Activated CD8-positive, alpha-beta memory T cell treated with anti-CD3 and anti-CD28 coated beads for 48 hours (primary cell): Measurements from ENCODE around the gene PLXNB2.

ENCODE experiments used
- DNase-seq, 3 experiments: peaks; one replicate each; pipeline ENCODE4 v3.0.0-alpha.2; 2020; ENCODE audit warnings: low read depth in 2 of 3, low spot score in 2 of 3

The PLXNB2 gene

DNA sequence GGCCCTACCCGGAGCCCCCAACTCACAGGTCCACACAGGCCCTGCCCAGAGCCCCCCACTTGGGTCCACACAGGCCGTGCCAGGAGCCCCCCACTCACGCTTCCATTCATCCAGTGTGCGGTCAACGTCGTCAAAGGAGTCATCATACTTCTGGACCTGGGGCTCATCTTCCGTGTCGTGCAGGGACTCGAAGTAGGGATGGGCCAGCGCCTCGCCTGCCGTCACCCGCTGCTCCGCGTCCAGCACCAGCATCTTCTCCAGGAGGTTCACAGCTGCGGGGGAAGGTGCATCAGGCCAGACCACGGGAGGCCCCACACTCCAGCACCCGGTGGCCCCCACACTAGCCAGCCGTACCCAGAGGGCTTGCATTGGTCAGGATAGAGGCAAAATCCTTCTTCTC lies 52.3 kb downstream of the PLXNB2 start:
- DNase-seq, result no peak

DNA sequence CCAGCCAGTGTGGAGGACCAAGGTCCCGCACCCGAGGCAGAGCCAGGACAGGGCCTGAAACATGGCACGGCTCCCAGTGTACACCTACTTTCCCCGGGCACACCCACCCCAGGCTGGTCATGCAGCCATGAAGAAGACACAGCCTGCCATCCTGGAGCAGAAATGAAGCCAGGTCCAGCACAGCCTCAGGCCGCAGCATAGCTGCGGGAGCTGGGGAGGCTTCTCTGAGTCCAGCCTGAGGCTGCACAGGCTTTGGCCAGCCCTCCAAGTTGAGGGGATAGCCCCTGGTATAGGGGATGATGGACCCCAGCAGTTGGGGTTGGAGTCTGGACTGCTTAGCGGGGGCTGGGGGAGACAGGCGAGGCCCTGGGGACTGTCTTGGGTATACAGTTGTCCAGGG lies 53.5 kb downstream of the PLXNB2 start:
- DNase-seq, result no peak

DNA sequence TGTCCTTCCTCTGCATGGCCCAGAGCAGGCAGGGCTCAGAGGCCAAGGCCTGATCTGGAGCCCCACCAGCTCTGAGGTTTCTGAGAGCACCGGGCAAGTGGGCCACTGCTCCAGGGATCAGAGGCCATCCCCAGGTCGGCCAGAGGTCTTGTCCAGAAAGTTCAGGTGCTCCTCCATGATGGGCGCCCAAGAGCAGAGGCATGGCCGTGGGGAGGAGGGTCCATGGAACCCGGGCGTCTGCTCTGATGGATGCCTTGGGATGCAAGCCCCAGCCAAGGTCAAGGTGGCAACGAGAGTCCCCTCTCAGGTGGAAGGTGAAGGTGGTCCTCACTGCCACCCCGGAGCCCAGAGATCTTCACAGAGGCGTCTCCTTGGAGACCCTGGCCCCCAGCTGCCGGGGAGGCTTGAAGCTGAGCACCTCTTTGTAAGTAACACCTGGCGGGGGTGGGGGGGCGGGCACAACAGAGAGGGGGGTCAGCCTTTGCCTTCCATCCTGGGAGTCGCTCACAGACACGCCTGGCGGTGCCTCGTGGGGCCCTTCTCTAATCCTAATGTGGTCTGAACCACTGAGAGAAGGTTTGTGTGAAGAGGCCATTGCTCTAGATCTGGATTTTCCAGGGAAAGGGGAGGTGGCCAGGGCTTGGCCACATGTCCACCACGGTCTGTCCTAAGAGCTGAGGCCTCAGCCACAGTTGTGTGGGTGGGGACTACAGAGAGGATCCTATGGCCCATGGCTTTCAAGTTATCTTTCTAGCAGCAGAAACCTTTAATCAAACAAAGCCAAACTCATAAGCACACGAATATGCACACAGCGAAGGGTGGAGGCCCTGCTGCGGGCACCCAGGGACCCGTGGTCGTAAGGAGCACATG lies 54.2 kb downstream of the PLXNB2 start:
- no peak for DNase-seq

DNA sequence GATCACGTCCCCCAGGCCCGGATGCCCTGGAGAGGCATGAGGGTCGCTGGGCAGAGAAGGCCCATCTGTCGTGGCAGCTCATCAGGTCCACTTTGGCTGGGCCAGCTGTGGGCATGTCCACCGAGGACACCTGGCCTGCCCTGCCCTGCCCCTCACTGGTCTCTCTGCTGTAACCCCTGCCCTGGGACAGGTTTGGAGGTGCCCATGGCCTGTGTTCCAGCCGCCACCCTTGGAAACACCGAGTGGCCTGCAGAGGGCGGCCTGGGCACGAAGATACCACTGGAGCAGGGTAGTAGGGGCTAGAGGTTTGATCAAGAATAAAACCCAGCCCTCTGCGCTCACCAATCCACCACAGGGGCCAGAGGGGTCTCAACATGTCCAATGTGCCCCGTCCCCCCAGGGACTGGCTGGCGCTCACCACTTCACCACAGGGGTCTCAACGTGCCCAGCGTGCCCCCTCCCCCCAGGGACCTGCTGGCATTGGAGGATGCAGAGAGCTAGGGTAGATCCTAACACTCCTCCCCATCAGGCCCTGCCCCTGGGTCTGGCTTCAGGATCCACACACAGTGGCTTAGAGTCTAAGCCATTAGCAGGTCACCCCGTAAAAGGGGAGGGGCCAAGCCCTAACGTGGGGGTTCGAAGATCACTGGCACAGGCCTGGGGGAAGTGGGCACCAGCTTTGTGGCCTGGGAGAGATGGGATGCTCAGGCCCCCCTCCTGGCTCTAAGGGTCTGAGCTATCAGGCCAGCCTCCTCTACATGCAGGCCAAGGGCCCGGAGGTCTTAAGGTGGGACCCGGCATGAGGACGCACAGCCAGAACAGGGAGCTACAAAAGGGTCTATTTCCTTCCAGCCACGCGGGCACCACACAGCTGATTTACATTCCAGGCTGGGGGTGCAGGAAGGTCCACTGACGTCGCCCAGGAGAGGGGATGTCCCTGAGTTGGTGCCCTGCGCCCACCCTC lies 55.1 kb downstream of the PLXNB2 start:
- DNase-seq, result no peak

DNA sequence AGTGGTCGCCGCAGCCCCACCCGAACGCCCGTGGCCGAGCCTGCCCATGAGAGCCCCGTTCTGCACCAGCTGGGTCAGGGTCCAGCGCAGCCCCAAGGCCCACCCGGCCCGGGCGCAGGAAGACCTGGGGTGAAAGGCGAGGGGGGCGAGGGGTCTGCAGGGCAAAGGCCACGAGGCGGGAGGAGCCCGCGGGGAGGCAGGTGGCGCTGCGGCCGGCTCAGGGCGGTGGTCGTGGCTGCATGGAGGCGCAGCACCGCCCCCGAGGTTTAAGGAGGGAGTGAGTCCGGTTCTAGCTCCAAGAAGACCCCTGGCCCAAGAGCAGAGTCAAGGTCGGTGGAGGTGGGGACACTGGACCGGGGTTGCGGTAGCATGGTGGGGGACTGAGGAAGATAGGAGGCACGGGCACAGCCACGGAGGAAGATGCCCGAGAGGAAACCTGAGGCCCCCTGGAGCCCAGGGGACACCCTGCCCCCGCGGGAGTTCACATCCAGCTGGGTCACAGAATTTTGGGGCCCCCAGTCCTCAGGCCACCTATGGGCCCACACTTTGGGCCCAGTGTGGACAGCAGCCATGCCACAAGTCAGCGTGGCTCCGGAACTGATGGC lies 55.9 kb downstream of the PLXNB2 start:
- DNase-seq, result no peak

DNA sequence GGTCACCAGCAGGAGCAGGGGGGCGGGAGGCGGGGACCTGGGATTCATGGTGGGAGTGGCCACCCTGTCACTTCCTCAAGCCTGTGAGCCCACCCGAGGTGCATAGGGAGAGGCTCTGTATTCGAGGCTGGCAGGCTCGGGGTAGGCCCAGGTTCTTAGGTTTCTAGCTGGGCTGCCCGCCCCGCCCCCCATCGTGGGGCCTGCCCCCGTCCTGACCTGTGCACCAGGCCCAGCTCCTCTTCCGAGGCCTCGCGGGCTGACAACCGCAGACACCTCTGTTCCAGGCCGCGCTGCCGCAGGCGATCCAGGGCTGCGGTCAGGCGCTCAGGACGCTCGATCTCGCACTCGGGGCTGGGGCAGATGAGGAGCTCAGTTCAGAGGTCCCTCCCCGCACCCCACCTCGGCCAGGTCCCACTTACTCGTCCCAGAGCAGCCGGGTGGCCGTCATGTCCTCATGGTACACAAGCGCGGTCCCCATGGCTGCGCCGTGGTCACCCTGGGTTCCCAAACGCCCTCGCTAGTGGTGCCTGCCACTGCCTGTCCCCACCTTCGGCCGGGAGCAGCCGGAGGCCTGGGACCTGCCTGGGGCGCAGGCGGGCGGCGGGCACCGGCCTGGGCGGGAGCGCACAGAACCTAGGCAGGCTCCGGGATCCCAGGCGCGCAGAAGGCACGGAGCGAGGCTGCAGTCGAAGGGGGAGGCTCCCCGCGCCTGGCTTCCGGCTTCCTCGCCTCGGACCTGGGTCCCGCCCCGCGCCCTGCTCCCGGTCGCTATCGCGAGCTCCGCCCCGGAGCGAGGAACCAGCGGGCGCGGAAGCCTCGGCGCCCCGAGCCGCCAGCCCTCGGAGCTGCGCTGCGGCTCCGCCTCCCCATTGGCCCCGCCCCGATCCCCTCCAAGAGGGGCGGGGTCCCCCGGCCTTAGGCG lies 56.6 kb downstream of the PLXNB2 start, which contains the start of gene HDAC10:
Gene HDAC10, minus strand, starts transcription at position 711 of the 922 bp plus-strand sequence. Its CDS starts 233 bp downstream, at position 478.
- peak; percentile 67 to 78 (median 71) for DNase-seq

DNA sequence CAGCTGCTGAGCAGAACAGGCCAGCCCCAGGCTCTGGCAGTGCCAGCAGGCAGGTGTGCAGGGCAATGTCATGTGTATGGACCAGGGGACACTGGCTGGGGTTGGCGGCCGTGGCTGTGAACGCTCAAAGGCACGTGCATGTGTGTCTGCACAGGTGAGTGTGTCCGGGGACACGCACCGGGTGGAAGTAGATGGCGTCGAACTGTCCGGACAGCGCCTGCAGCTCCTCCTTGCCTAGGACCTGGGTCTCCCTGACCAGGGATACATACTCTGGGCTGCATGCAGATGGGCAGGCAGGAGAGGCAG lies 57.2 kb downstream of the PLXNB2 start:
- no peak for DNase-seq

DNA sequence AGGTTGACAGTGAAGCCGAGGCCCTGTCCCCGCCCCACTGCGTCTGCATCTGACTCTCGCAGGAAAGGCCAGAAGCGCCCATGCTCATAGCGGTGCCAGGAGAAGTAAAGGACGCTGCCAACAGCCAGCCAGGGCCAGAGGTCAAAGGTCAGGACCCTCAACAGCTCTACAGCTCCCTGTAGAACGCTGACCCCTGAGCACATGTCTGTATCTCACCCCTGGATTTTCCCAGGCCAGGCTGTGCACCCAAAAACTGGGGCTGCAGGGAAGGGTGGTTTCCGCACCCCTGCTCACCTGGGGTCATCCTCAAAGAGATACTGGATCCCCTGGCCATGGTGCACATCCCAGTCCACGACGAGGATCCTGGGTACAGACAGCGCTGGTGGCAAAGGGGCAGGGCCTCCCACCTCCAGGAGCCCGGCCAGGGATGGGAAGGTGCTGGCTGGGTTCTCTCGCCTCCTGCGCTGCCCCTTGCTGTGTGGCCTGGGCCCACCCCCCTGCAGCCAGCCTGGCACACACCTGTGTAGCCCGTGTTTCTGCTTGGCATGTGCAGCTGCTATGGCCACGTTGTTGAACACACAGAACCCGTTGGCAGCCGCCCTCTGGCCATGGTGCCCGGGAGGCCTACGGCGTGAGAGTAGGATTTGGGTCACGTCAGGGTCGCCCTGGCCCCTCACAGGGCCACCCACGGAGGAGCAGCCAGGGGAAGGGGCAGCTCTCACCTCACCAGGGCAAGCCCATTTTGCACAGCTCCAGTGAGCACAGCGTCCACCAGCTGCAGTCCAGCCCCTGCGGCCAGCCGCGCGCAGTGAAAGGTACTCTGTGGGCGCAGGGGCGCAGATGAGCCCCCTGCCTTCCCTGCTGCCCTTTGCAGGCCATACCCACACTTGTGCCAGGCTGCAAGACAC lies 57.9 kb downstream of the PLXNB2 start:
- DNase-seq, result no peak

DNA sequence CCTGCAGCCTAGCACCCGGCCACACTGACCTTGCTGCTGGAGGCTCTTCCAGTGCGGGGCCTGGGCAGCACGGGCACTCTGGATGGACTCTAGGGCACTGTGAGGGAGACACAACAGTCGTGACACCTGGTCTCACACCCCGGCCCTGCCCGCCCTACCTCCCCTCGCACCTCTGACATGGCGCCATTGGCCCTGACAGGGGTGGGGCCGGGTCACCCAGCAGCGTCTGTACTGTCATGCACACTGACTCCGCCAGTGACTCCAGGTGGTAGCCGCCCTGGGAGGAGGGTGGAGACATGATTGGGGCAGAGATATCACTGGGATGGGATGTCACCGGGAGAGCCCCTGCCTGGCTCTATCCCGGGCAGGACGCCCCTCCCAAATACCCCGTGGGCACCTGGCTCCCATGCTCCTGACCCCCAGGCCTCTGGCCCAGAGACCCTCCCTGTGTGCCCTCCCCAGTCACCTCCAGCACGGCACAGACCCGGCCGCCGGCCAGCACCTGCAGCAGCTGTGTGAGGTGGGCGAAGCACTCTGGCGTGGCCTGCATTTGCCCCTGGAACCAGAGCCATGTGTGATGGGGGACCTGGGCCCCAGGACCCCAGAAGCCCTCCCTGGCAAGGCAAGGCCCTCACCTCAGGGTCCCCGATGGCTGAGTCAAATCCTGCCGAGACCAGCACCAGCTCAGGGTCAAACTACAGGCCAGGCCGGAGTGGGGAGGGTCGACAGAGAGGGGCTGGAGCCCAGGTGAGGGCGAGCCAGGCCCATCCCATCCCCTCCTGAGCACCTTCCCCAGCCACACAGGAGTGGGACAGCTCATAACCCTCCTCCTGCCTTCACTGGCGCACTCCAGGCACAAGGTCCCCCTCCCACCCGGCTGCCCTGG lies 59.0 kb downstream of the PLXNB2 start:
- no peak for DNase-seq

DNA sequence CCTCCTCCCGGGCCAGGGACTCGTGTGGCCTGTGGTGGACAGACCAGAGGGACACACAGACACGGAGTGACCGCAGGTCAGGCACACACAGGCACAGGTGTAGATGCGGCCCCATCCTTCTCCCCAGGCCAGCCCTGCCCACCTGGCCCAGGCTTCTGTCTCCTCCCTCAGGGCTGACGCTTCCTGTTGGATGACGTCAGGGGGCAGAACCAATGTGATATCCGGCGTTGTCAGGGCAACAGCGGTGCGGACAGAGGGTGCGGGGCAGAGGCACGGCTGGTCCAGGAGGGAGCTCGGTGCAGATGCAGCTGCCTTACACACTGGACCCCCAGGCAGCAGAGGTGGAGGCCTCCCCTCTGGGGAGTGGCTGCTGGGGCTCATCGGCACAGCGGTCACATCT lies 59.7 kb downstream of the PLXNB2 start:
- no peak for DNase-seq

DNA sequence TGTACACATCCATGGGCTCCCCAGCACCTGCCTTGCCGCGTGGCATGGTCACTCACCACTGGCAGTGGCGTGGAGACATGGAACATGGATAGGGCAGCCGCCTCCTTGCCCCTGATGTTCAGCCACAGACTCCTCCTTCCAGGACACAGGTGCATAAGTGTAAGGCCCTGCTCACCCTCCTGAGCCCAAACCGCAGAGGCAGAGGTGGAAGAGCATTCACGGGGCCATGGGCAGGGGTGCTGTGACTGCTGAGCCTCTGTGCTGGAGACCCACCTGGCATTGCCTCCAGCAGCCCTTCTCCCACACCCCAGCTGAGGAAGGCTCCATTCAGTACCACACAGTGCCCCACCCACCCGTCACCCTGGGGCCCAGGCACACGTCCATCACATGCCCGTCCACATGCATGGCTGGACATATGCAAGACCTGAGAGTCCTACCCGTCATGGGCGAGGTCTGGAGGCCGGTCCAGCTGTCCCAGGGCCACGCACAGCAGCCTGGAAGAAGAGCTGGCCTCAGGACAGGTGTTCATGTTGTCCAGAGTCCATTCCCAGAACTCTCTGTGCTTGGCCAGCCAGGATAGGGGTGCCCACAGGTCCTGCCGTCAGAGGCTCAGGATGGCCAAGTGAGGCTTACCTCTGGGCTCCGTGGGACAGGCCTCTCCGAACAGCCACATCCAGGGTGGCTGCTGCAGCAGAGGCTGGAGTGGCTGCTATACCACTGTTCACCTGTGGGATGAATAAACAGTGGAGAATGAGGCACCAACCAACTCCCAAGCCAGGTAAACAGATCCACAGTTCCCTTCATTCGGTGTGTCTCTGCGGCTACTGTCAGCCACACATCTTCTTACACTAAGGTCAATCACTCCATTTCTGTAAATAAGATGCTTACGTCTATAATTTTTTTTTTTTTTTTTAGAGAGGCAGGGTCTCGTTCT lies 60.9 kb downstream of the PLXNB2 start:
- DNase-seq, result no peak

DNA sequence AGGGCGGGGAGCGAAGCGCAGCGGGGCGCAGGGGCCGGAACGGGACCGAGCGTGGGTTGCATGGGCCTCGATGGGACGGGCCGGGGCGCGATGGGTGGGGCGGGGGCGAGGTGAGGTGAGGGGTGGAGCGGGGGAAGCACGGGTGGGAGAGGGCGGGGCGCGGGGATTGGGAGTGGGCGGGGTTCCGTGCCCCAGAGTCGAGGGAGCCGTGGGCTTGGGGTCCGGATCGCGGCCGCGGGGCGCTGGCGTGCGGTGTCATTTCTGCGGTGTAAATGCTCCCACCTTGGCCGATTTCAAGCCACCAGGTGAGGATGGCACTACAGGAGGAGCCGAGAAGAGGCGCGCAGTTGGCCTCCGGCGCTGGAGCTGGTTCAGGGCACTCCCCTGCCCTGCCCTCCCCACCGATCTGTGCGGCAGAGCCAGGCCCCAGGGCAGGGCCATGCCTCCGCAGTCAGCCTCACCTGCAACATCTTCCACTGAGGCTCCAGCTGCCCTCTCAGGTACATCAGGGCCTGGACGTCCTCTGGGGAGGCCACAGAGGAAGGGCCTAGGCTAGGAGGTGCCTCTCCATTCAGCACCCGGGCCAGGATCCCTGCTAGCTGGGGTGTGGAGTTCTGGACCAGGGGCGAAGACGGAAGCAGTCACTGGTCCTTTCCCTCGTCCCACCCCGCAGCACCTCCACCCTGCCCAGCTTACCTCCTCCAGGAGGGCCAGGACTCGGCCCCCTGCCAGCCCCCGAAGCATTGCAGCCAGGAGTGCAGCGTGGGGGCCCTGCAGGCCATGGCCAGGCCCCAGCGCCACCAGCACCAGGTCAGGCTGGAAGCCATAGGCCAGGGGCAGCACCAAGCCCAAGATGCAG lies 62.0 kb downstream of the PLXNB2 start:
- DNase-seq, result no peak

DNA sequence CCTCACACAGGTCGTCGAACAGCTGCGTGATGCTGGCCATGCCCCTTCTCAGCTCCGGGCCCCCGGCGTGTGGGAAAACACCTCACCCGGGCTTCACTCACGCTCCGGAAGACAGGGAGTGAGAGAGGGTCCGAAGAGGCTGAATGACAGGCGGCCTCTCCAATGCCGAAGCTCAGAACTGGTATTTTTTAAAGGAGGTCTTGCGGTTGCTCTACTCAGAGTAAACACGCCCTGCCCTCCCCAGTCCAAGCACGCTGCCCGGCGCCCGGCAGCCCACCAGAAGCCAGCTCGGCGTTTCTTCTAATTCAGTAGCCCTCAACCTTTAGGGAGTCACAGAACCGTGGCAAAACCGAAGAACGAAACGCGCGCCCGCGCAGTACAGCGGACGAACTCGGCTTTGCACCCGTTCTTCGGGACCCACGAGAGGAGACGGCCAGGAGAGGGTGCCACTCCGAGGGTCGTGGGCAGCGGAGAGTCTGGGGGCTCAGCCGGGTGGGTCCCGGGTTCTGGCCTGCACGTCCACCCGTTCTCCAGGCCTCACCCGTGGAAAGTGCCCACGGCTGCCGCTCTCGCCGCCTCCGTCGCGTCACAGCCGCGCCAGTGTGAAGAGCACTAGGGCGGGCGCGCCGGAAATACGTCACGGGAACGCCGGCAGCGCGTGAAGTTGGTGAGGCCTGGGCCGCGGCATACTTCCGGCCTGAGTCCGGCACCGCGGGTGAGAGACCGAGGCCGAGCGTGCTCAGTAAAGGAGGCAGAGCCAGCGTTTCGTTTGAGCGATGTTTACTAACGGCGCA lies 62.8 kb downstream of the PLXNB2 start, which contains the start of gene TUBGCP6:
Gene TUBGCP6, minus strand, starts transcription at position 604 of the 794 bp plus-strand sequence. Its CDS starts 564 bp downstream, at position 40.
- DNase-seq, result peak; percentile 85 to 88 (median 85)

DNA sequence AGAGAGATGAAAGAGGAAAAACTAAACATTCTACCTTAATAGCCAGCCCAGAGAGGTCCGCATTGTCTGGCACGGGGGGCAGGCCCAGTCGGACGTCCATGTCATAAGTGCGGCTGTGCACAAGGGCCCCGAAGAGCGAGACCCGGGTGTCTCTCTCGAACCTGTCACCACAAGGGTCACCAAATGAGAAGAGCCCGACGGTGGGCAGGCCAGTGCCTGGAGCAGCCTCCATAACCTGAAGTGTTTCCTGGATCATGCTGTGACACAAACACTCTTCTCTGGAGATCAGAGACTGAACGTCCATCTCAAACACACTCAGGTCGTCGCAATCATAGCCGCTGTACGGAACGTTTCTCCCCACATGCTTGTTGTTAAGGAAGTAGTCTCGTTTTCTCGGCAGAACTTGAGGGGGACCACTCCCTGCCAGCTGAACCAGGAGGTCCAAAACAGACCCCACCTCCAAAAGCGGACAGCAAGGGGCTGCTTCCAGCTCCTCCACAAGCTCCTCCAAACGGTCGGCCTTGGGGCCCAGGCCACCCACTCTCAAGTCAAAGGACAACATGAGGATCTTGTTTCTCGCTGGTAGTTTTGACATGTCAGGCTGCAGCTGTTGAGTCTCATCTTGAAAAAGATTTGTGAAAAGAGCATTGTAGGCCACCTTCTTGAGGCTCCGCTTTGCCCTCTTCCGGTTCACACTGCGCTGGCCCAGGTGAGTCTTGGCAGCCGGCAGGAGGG lies 63.6 kb downstream of the PLXNB2 start:
- DNase-seq, result no peak

DNA sequence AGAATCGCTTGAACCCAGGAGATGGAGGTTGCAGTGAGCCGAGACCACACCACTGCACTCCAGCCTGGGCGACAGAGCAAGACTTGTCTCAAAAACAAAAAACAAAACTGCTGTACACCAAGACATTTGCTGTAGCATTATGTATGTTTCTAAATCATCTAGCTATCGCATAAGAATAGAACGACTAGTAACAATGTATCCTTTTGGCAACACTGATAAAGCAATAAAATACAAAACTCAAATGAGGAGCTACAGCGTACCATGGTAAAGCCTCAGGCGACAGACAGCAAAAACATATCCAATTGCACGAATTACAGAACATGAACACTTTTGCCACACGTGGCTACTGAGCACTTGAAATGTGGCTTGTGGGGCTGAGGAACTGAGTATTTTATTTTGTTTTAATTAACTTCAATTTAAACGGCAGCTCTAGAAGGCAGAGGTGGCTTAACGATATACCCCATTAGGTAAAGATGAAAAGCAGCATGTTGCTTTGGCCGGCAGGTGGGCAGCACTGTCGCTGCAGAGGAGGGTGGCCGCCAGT lies 65.0 kb downstream of the PLXNB2 start:
- no peak for DNase-seq
